Upper lobe of left lung (tissue), 4 donors: Measurements from ENCODE around the gene PLK3.

Source experiments
- CTCF ChIP-seq, 6 experiments: fragments of 450-650 bp in 4 of 6; fragments of 200-600 bp in 2 of 6; sonication (generic) in 2 of 6; IDR thresholded peaks; one replicate each; pipeline ENCODE4 v1.5.1; 2016 to 2019; ENCODE audit warnings: antibody characterized with exemption in 6 of 6
- EP300 ChIP-seq, 4 donors: sonication (generic); formaldehyde crosslinking; IDR thresholded peaks; one replicate each; pipeline ENCODE4 v1.5.1; 2017; ENCODE audit warnings: antibody characterized with exemption in 4 of 4, control low read depth in 2 of 4
- POLR2A ChIP-seq, 4 donors: fragments of 450-650 bp; IDR thresholded peaks; one replicate each; pipeline ENCODE4 v1.5.1; 2016 to 2017; ENCODE audit warnings: antibody characterized with exemption in 4 of 4, mild to moderate bottlenecking in 2 of 4
- POLR2AphosphoS5 ChIP-seq, 2 donors: sonication (generic); formaldehyde crosslinking; IDR thresholded peaks; one replicate each; pipeline ENCODE4 v1.5.1; 2017; ENCODE audit warnings: antibody characterized with exemption in 2 of 2

DNA sequence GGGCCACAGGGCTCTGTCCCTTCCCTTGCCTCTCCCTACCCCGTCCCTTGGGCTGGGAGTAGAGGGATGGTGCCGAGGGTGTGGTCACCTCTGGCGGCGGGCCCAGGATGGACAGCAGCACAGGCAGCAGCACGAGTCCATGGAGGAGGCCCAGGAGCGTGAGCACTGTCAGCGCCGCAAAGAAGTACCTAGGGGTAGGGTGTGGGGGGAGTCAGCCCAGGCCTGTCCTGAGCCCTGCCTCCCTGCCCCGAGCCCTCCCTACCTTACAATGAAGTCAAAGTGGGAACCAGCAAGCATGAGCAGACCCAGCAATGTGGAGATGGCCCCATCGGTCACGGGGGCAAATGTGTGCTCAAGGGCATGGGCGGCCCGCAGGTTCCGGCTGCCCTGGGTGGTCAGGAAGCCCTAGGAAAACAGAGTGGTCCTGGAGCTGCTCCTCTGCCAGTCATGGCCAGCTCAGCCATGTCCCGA lies 22.8 kb downstream of the PLK3 start:
- TF ChIP-seq CTCF (IDR thresholded peaks at IDR 0.05): no peak
- TF ChIP-seq POLR2A (IDR thresholded peaks at IDR 0.05): no peak
- TF ChIP-seq EP300 (IDR thresholded peaks at IDR 0.05): no peak
- TF ChIP-seq POLR2AphosphoS5 (IDR thresholded peaks at IDR 0.05): no peak
